ENCODE results near the gene CRIP1.

CRIP1 gene

DNA sequence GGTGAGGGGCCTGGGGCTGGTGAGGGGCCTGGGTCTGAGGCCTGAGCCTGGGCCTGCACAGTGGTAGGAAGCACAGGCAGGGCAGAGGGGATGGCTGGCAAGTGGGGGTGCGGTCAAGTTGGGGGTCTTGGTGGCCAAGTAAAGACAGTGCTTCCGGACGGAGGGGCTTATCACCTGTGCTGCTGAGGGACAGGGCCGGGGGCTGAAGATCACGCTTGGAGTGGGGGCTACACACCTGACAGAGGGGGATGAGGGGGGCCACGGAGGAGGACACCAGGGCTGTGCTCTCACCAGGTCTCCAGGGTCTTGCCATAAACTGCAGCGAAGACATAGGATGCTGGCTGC is 16.6 kb downstream of the CRIP1 start:
- in situ Hi-C loops (cut with HindIII; ENCODE audit: low sequenced_read_pairs) = no loop called here

- in situ Hi-C loops (cut with HindIII; ENCODE audit: low sequenced_read_pairs) = no loop called here
Measured at GRCh38 chr14:105503935-105504692, 17.4 kb downstream of the CRIP1 start.

DNA sequence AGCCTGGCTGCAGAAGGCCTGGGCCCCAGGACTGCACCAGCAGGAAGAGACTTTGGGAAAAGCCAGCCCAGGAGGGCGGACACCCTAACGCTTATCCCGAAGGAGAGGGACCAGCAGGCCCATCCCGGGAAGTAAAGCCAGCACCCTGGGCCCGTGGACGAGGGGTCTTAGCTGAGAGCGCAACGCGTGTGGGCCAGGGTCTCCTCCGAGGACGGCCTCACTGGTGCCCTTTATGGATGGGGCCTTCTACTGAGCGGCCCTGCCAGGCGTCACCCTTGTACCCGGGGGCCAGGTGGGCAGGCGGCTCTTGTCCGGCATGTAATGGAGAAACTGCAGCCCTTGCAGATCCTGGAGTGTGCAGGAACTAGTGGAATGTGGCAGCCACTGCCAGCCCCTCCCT is 18.4 kb downstream of the CRIP1 start:
- in situ Hi-C loops (cut with HindIII; ENCODE audit: low sequenced_read_pairs) = no loop called here

DNA sequence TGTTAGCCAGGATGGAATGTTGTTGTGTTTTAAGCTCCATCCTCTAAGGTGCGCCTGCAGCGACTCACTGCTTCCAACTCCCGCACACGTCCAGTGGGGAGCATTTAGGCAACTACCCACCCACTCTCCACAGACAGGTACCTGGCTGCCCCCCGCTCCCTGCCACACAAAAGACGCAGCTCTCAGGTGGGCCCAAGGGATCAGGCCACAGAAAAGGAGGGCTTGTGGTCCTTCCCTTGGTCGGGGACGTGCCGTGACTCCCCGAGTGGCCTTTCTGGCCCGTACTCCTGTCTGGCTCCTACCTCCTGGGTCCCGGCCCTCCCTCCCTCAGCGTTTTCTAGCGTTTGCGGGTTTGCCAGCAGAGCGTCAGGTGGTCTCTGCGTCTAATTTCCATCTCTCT is 20.6 kb downstream of the CRIP1 start:
- in situ Hi-C loops (cut with HindIII; ENCODE audit: low sequenced_read_pairs) = no loop called here

GRCh38 chr14:105508069-105508468 is 21.4 kb downstream of the CRIP1 start:
- in situ Hi-C loops (cut with HindIII; ENCODE audit: low sequenced_read_pairs) = no loop called here

GRCh38 chr14:105508601-105509000 is 21.9 kb downstream of the CRIP1 start:
- in situ Hi-C loops (cut with HindIII; ENCODE audit: low sequenced_read_pairs) = no loop called here

- in situ Hi-C loops (cut with HindIII; ENCODE audit: low sequenced_read_pairs) = no loop called here
Measured at GRCh38 chr14:105517096-105517495, 30.4 kb downstream of the CRIP1 start.

DNA sequence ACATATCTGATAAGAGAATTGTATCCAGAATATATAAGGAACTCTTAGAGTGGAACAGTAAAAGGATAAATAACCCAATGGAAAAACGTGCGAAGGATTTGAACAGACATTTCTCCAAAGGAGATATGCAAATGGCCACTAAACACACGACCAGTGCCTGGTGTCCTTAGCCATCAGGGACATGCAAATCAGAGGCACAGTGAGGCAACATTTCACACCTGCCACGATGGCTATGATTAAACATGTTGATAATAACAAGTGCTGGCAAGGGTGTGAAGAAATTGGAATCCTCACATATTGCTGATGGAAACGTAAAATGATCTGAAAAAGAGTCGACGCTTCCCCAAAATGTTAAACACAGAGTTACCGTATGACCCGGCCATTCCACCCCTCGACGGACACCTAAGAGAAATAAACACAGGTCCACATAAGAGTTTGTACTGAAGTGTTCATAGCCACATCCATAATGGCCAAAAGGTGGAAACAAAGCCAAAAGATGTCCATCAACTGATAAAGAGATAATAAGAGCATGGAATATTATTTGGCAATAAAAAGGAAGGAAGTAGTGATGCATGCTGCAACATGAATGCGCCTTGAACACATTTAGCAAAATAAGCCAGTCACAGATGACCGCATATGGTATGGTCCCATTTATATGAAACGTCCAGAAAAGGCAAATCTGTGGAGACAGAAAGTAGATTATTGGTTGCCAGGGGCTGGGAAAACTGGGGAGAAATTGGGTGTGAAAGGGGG is 33.4 kb downstream of the CRIP1 start:
- in situ Hi-C loops (cut with HindIII; ENCODE audit: low sequenced_read_pairs) = no loop called here

DNA sequence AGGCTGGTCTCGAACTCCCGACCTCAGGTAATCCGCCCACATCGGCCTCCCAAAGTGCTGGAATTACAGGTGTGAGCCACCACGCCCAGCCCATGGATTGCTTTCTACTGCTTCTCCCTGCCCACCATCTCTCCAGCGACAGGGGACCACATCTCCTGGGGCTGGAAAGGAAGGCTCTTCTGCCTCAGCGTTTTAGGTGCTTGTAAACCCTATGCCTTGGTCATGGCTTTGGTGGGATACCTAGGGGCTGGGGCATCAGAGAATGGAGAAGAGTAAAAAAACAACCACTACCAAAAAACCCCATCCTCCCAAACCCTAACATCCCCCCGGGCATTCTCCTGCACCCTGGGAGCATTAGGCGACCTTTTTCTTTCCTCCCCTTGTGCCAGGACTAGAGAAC is 38.6 kb downstream of the CRIP1 start:
- in situ Hi-C loops (cut with HindIII; ENCODE audit: low sequenced_read_pairs) = no loop called here

GRCh38 chr14:105525861-105526775 is 39.4 kb downstream of the CRIP1 start, which contains the start of gene TMEM121:
Gene TMEM121, plus strand, starts transcription at chr14:105526583. Its CDS starts 2,252 bp downstream, at chr14:105528835.
- in situ Hi-C loops (cut with HindIII; ENCODE audit: low sequenced_read_pairs) = no loop called here

GRCh38 chr14:105526776-105527380 is 40.2 kb downstream of the CRIP1 start:
- in situ Hi-C loops (cut with HindIII; ENCODE audit: low sequenced_read_pairs) = no loop called here

GRCh38 chr14:105527381-105527825 is 40.7 kb downstream of the CRIP1 start:
- in situ Hi-C loops (cut with HindIII; ENCODE audit: low sequenced_read_pairs) = no loop called here

GRCh38 chr14:105527826-105528585 is 41.3 kb downstream of the CRIP1 start:
- in situ Hi-C loops (cut with HindIII; ENCODE audit: low sequenced_read_pairs) = no loop called here

- in situ Hi-C loops (cut with HindIII; ENCODE audit: low sequenced_read_pairs) = no loop called here
Measured at GRCh38 chr14:105528586-105529318, 42.1 kb downstream of the CRIP1 start.

DNA sequence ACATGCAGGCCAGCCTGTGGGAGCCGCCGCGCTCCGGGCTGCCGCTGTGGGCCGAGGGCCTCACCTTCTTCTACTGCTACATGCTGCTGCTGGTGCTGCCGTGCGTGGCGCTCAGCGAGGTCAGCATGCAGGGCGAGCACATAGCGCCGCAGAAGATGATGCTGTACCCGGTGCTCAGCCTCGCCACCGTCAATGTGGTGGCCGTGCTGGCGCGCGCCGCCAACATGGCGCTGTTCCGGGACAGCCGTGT is 42.6 kb downstream of the CRIP1 start:
- in situ Hi-C loops (cut with HindIII; ENCODE audit: low sequenced_read_pairs) = no loop called here

GRCh38 chr14:105529569-105530284 is 43.0 kb downstream of the CRIP1 start:
- in situ Hi-C loops (cut with HindIII; ENCODE audit: low sequenced_read_pairs) = no loop called here

- in situ Hi-C loops (cut with HindIII; ENCODE audit: low sequenced_read_pairs) = no loop called here
Measured at GRCh38 chr14:105530285-105531087, 43.8 kb downstream of the CRIP1 start.

Measured in DLD1 (cell line).